Aorta (tissue), 5 donors: ENCODE results near the gene FIGNL2. TPM values are rescaled to one million over a fixed set of nuclear protein-coding genes. Genes with fewer than 3 reads are reported as not detected.

ENCODE experiments used
- ATAC-seq: fragments of 200-7000 bp; cut with Tn5 transposase; one replicate; pipeline ENCODE4 v1.9.1; 2022; ENCODE audit warnings: moderate library complexity; ENCODE audit not compliant: low FRiP score
- DNase-seq, 2 donors: peaks; one replicate each; pipeline ENCODE4 v3.0.0-alpha.2; 2020
- H3K27ac ChIP-seq, 2 donors: one replicate each; pipeline ENCODE4 v1.5.1; 2013; ENCODE audit warnings: low read length in 2 of 2, mild to moderate bottlenecking in 2 of 2, moderate library complexity in 2 of 2, control low read depth in 1 of 2, inconsistent platforms in 1 of 2, low read depth in 1 of 2
- H3K27me3 ChIP-seq, 2 donors: one replicate each; pipeline ENCODE4 v1.6.1; 2013; ENCODE audit warnings: control low read depth in 1 of 2, low read length in 1 of 2, mild to moderate bottlenecking in 1 of 2, moderate library complexity in 1 of 2; ENCODE audit not compliant: insufficient read depth in 2 of 2, control insufficient read depth in 1 of 2
- H3K36me3 ChIP-seq, 2 donors: one replicate each; pipeline ENCODE4 v1.6.1; 2013; ENCODE audit warnings: control low read depth in 1 of 2, low read length in 1 of 2, mild to moderate bottlenecking in 1 of 2; ENCODE audit not compliant: insufficient read depth in 2 of 2, control insufficient read depth in 1 of 2
- H3K4me1 ChIP-seq, 2 donors: one replicate each; pipeline ENCODE4 v1.6.1; 2013; ENCODE audit warnings: low read length in 2 of 2, control low read depth in 1 of 2, mild to moderate bottlenecking in 1 of 2, moderate library complexity in 1 of 2; ENCODE audit not compliant: insufficient read depth in 2 of 2, control insufficient read depth in 1 of 2
- H3K4me3 ChIP-seq, 2 donors: one replicate each; pipeline ENCODE4 v1.5.1; 2013; ENCODE audit warnings: low read length in 2 of 2, control low read depth in 1 of 2, mild to moderate bottlenecking in 1 of 2
- H3K9me3 ChIP-seq: one replicate; pipeline ENCODE4 v1.6.1; 2013; ENCODE audit warnings: mild to moderate bottlenecking, low read length; ENCODE audit not compliant: control insufficient read depth
- WGBS, 2 donors: extraction: QIAGEN DNeasy Blood & Tissue Kit; methylation state at CpG; one replicate each; pipeline ENCODE4 v1.1.7; 2013; 5-methylcytosine and 5-hydroxymethylcytosine counted together
- intact Hi-C, 2 donors: fragments of 100-400 bp; cut with DNase I; formaldehyde crosslinking; loops; one replicate each; pipeline versions ENCODE4 v1.14.2 to v1.15.0; 2022
- polyA plus RNA-seq, 2 donors: library from polyadenylated mRNA; stranded (reverse); fragments of 200-250 nt; gene quantifications; one replicate each; pipeline ENCODE4 v1.2.3, GENCODE V29; 2013
- total RNA-seq, 2 donors: library from RNA; stranded (reverse); fragmentation: NEBNext Ultra II Directional; extraction: Animal tissue kit (Norgen Biotek cat#: 25700); gene quantifications; one replicate each; pipeline ENCODE4 v1.2.1, GENCODE V29; 2021
- donor health status: healthy with polysubstance abuse.
- donor health status: Bipolar disorder and iron deficiency.
- donor health status: DM: no; HTN: no; CAD: no.
- donor health status: DM: no; HTN: no; CAD: no.
- donor health status: DM: yes; HTN: yes; CAD: no.

FIGNL2 gene
- total and polyA plus RNA-seq, 4 donors = 0.08 to 2.1 (median 1.0) TPM; not detected in 1

DNA sequence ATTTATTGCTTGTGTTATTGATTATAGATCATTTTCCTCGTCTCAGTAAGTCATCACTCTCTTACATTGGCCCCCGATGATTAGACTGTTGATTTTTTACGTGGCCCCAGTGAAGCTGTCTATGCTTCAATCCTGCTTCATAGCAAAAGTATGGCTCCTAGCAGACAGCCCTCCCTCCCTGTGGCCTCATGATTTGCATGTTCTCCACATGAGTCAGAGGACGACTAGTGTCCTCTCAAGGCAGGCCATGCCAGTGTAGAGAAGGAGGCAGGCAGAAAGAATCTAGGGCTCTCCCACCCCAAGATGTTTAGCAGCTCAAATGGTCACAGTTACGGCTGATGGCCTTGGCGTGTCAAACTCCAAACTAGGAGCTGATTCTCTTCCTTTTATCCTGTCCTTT, 59.6 kb downstream of the FIGNL2 start:
- intact Hi-C loops = no loop called here
- DNase-seq (no peak), ATAC-seq (no peak)
- H3K27me3 ChIP-seq = peaks cover 0 to 2% of the 10 kb centered on the region in 2 donors
- H3K27ac ChIP-seq = no peak overlapping the region
- H3K4me3 ChIP-seq = no peak overlapping the region
- WGBS, 2 donors = 71 to 79% methylated on average over 6 of the region's 6 CpGs
- no peaks in the 10 kb centered on the region for H3K36me3 ChIP-seq
- H3K4me1 ChIP-seq = no peaks in the 10 kb centered on the region
- peaks cover 1% of the 10 kb centered on the region for H3K9me3 ChIP-seq

DNA sequence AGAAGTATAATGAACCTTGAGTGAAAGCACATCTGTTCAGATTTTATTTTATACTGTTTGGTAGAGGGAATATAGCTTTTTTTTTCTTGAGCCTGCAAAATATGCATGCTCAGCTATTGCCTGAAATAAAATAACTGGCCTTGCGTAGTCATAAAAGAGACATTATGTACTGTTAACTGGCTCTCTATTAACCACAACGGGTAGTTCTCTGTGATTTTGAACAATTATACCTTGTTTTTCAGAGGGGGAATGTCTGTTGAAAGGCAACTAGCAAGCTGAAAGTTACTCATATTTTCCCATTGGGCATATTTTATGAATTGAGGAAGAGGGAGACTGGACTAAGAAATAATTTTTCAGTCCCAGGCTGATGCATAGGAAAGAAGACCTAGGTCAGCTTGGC, 62.6 kb downstream of the FIGNL2 start:
- Histone ChIP-seq H3K4me1 (no peaks in the 10 kb centered on the region), H3K4me3 (no peak overlapping the region), H3K27me3 (peaks cover 0 to 4% of the 10 kb centered on the region in 2 donors), H3K9me3 (peaks cover 1% of the 10 kb centered on the region), H3K36me3 (no peaks in the 10 kb centered on the region), H3K27ac (no peak overlapping the region)
- WGBS, 2 donors = 89 to 90% methylated on average over 2 of the region's 2 CpGs
- DNase-seq (no peak), ATAC-seq (no peak)
- intact Hi-C loops = no loop called here

DNA sequence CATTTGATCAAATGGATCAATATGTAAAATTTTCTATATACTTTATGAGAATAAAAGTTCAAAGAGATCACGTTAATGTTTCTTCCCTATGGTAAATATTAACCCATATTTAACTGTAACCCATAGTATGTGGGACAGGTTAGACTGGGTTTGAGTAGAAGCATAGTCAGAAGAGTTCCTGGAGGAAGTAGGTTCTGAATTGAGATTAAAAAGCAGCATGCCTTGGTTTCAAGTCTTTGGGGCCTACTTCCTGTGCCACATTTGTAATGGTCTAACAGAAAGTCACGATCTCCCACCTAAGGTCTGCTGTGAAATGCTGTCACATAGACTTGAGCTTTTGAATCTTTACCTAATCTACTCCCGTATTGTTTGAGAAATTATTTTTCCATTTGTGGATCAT, 63.8 kb downstream of the FIGNL2 start:
- ATAC-seq = no peak
- Histone ChIP-seq H3K27me3 (peaks cover 0 to 4% of the 10 kb centered on the region in 2 donors), H3K9me3 (peaks cover 1% of the 10 kb centered on the region), H3K4me1 (no peaks in the 10 kb centered on the region), H3K4me3 (no peak overlapping the region), H3K36me3 (no peaks in the 10 kb centered on the region), H3K27ac (no peak overlapping the region)
- 81 to 86% methylated on average over 3 of the region's 3 CpGs for WGBS, 2 donors
- DNase-seq = no peak
- intact Hi-C loops = no loop called here

DNA sequence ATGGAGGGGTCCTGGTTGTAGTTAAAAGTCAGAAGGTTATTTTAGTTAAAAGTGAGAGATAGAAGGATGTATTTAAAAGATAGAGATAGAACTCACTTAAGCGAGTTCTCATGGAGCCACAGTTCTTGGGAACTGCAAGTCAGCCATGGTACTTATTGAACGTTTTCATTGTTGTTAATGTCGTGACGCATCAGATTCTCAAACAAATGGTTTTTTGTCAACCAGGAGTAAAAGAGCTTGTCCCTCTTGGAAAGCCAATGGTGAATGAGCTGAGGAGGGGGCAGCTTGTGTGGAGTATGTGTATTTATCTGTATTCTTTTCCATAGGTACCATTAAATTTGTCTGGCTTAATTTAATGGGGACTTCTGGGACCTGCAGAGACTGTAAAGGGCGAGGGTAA, 68.6 kb downstream of the FIGNL2 start:
- ATAC-seq = no peak
- WGBS, 2 donors = 70 to 82% methylated on average over 5 of the region's 5 CpGs
- intact Hi-C loops = no loop called here
- DNase-seq = no peak
- no peaks in the 10 kb centered on the region for H3K36me3 ChIP-seq
- H3K4me3 ChIP-seq = no peak overlapping the region
- H3K9me3 ChIP-seq = no peaks in the 10 kb centered on the region
- no peaks in the 10 kb centered on the region for H3K4me1 ChIP-seq
- H3K27me3 ChIP-seq = peaks cover 0 to 4% of the 10 kb centered on the region in 2 donors
- no peak overlapping the region for H3K27ac ChIP-seq

DNA sequence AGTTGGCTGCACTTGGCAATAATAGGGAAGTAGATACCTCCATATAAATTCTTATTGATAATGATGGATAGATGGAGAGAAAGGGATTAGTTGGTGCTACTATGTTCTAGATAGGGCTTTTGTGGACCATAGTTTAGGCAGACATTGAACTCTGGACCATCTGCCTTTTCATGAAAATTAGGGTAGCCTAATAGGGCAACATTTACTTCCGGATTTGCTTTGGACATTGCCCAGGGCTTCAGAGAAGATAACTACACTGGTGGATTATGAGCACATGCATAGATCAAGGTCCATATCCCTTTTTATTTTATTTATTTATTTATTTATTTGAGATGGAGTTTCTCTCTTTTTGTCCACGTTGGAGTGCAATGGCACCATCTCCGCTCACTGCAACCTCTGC, 70.5 kb downstream of the FIGNL2 start:
- Histone ChIP-seq H3K4me3 (no peak overlapping the region), H3K27ac (no peak overlapping the region), H3K36me3 (no peaks in the 10 kb centered on the region), H3K9me3 (no peaks in the 10 kb centered on the region), H3K4me1 (no peaks in the 10 kb centered on the region), H3K27me3 (peaks cover 0 to 3% of the 10 kb centered on the region in 2 donors)
- intact Hi-C loops = no loop called here
- 91 to 96% methylated on average over 3 of the region's 3 CpGs for WGBS, 2 donors
- no peak for ATAC-seq
- DNase-seq = no peak

DNA sequence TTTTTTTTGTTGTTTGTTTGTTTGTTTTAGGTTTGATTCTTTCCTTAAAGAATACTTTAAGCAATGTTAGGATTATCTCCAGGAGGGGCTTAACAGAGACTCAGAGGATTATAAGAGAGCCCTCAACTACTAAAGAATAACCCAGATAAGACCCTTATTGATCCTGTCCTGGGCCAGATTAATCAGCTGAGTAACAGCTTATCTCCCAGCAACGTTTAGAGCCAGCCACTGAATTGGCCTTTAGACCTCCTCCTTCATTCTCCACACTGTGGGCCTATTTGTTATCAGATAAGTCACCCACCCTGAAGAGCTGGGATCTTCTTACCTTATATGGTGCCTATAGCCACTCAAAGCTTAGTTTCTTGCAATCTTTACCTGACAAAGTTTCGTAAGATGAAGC, 71.1 kb downstream of the FIGNL2 start:
- no peaks in the 10 kb centered on the region for H3K4me1 ChIP-seq
- H3K9me3 ChIP-seq = no peaks in the 10 kb centered on the region
- H3K4me3 ChIP-seq = no peak overlapping the region
- intact Hi-C loops = no loop called here
- no peaks in the 10 kb centered on the region for H3K36me3 ChIP-seq
- ATAC-seq (no peak), DNase-seq (no peak)
- no peak overlapping the region for H3K27ac ChIP-seq
- H3K27me3 ChIP-seq = peaks cover 0 to 3% of the 10 kb centered on the region in 2 donors
- WGBS, 2 donors = 51 to 57% methylated on average over 2 of the region's 2 CpGs

DNA sequence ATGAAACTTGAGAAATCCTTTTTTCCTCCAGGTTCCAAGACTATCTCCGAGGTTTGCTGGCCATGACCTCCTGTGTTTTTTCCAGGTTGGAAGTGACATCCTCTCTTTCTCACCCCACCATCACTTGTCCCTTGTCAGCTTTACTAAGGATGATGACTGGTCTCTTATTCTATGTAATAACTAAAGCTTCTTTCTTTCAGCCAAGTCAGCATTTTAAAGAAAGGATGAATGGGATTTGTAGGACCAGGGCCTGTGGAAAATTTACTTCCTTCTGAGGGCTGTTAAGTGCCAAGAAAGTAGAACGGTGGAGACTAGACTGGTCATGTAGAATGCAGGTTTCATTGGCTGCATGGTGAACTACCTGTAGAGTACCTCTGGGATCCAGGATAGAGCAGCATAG, 73.6 kb downstream of the FIGNL2 start:
- intact Hi-C loops = no loop called here
- DNase-seq = no peak

DNA sequence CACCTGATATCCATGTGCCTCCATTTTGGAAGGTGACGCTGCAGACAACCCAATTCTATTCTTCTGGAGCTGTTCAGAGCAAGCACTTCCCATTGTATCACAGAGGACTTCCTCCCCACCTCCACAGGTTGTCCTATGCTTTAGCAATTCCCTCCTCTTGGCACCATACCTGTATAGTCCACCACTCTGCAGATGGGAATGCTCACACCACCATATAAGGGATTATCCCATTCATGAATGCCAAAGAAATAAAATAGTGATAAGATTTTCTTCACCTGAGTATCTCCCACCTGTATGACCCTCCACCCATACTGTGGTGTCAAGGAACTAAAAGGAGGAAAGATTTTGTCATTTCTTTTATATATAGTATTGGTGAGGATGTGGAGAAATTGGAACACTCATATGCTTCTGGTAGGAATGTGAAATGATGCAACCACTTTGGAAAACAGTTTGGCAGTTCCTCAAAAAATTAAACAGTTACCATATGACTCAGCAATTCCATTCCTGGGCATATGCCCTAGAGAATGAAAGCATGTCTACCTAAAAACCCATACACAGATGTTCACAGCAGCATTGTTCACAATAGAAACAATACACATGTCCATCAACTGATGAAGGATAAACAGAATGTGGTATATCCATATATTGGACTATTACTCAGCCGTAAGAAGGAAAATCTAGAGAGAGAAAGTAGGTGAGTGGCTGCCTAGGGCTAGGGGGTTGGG, 75.2 kb downstream of the FIGNL2 start:
- 91 to 99% methylated on average over 2 of the region's 2 CpGs for WGBS, 2 donors
- no peaks in the 10 kb centered on the region for H3K36me3 ChIP-seq
- intact Hi-C loops = no loop called here
- H3K4me1 ChIP-seq = no peaks in the 10 kb centered on the region
- DNase-seq (no peak), ATAC-seq (no peak)
- H3K9me3 ChIP-seq = no peaks in the 10 kb centered on the region
- H3K27ac ChIP-seq = no peak overlapping the region
- H3K27me3 ChIP-seq = peaks cover 0 to 2% of the 10 kb centered on the region in 2 donors
- no peak overlapping the region for H3K4me3 ChIP-seq

More for the DNA sequence above, 73.6 kb downstream of the FIGNL2 start:
- peaks cover 0 to 2% of the 10 kb centered on the region in 2 donors for H3K27me3 ChIP-seq
- WGBS, 2 donors = 64 to 67% methylated on average over 2 of the region's 2 CpGs
- no peak for ATAC-seq
- H3K4me1 ChIP-seq = no peaks in the 10 kb centered on the region
- no peaks in the 10 kb centered on the region for H3K36me3 ChIP-seq
- no peak overlapping the region for H3K4me3 ChIP-seq
- H3K9me3 ChIP-seq = no peaks in the 10 kb centered on the region
- H3K27ac ChIP-seq = no peak overlapping the region

DNA sequence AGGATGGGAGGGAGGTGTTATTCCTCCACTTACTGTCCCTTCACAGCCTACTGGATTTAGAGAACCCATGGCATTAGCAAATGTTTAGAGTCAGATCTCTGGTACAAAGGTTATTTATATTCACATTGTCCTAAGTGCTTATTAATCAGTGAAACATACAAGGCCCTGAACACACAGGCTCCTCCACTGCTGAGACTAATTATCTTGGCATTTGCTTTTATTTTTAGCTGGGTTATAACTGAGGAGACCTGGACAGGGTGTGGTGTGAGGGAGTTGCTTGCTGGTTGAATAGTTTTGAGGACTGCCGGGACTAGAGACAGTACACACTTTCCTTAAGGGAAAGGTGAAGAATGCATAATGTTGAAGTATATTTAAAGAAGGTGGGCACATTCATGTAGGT, 77.5 kb downstream of the FIGNL2 start:
- no peak overlapping the region for H3K4me3 ChIP-seq
- no peak overlapping the region for H3K27ac ChIP-seq
- no peaks in the 10 kb centered on the region for H3K9me3 ChIP-seq
- intact Hi-C loops = no loop called here
- 77 to 80% methylated on average over 1 of the region's 1 CpG for WGBS, 2 donors
- no peaks in the 10 kb centered on the region for H3K36me3 ChIP-seq
- peaks cover 0 to 2% of the 10 kb centered on the region in 2 donors for H3K27me3 ChIP-seq
- no peaks in the 10 kb centered on the region for H3K4me1 ChIP-seq
- DNase-seq (no peak), ATAC-seq (no peak)
